K562 (cell line): ENCODE data around the gene PPP3CB. TPM values are rescaled to one million over a fixed set of nuclear protein-coding genes. Genes with fewer than 3 reads are reported as not detected.

ENCODE experiments used
- BRD9 ChIP-seq: fragments of 450-650 bp; IDR thresholded peaks from 2 replicates; pipeline ENCODE4 v1.6.1; 2018; ENCODE audit warnings: low read depth; ENCODE audit not compliant: partially characterized antibody
- CBX3 ChIP-seq, 2 experiments: IDR thresholded peaks; 1 replicate in 1 of 2; 2 replicates in 1 of 2; pipeline ENCODE4 v1.6.1; 2012; ENCODE audit warnings: inconsistent platforms in 2 of 2, low read length in 2 of 2, borderline replicate concordance in 1 of 2, control low read depth in 1 of 2
- CREM ChIP-seq: IDR thresholded peaks from 2 replicates; pipeline ENCODE4 v1.6.1; 2014; ENCODE audit warnings: antibody characterized with exemption, low read depth
- DNMT1 ChIP-seq: fragments of 450-650 bp; IDR thresholded peaks from 2 replicates; pipeline ENCODE4 v1.6.1; 2016; ENCODE audit warnings: antibody characterized with exemption, mild to moderate bottlenecking
- ERF ChIP-seq: fragments of 450-650 bp; formaldehyde crosslinking; IDR thresholded peaks from 2 replicates; pipeline ENCODE4 v1.4.0; 2020; ENCODE audit warnings: mild to moderate bottlenecking, mixed read lengths
- KLF6 ChIP-seq: fragments of 250-450 bp; sonication (Bioruptor Pico); IDR thresholded peaks from 2 replicates; pipeline ENCODE4 v1.4.0; 2020; ENCODE audit warnings: mild to moderate bottlenecking, moderate library complexity, borderline replicate concordance
- MTF1 ChIP-seq: fragments of 250-450 bp; sonication (Bioruptor Pico); IDR thresholded peaks from 2 replicates; pipeline ENCODE4 v1.9.0; 2021; ENCODE audit warnings: moderate library complexity, mild to moderate bottlenecking, inconsistent platforms, borderline replicate concordance
- NCOR1 ChIP-seq: fragments of 450-650 bp; IDR thresholded peaks from 2 replicates; pipeline ENCODE4 v1.6.1; 2016; ENCODE audit warnings: mild to moderate bottlenecking, moderate library complexity
- PML ChIP-seq: IDR thresholded peaks from 2 replicates; pipeline ENCODE4 v1.6.1; 2012; ENCODE audit warnings: low read length, inconsistent platforms
- RBM22 ChIP-seq: fragments of 200-400 bp; formaldehyde crosslinking; IDR thresholded peaks from 2 replicates; pipeline ENCODE4 v1.6.1; 2018; ENCODE audit warnings: low read length, low read depth; ENCODE audit not compliant: poor library complexity, severe bottlenecking
- XRCC5 ChIP-seq: fragments of 200-400 bp; formaldehyde crosslinking; IDR thresholded peaks from 2 replicates; pipeline ENCODE4 v1.6.1; 2017; ENCODE audit warnings: low read depth, mild to moderate bottlenecking, low read length
- ZNF354B ChIP-seq: fragments of 250-450 bp; sonication (Bioruptor Pico); IDR thresholded peaks from 2 replicates; pipeline ENCODE4 v1.4.0; 2020
- ZNF76 ChIP-seq: fragments of 250-450 bp; sonication (Bioruptor Pico); IDR thresholded peaks from 2 replicates; pipeline ENCODE4 v1.4.0; 2020; ENCODE audit warnings: mild to moderate bottlenecking, moderate library complexity, borderline replicate concordance
- polyA plus RNA-seq, 8 experiments: library from polyadenylated mRNA; depleted of rRNA in 4 of 8; stranded (reverse) in 5 of 8; unstranded in 3 of 8; fragments of >200 nt; fragmentation: Nextera tagmentation in 2 of 8; fragmentation: Illumina TruSeq in 1 of 8; extraction: Ambion mirVana in 2 of 8; extraction: Trizol in 1 of 8; gene quantifications; 2 replicates each; pipeline versions ENCODE4 v1.2.1 to v1.2.3, GENCODE V29; 2011 to 2014; ENCODE audit warnings: inconsistent platforms in 1 of 8, missing spikeins in 1 of 8
- total RNA-seq, 7 experiments: library from RNA; depleted of rRNA in 6 of 7; stranded (reverse); fragments of >200 nt in 6 of 7; fragmentation: Illumina TruSeq in 2 of 7; extraction: Trizol in 2 of 7; gene quantifications; 2 replicates each; pipeline versions ENCODE4 v1.2.1 to v1.2.3, GENCODE V29; 2011 to 2021; ENCODE audit warnings: low replicate concordance in 1 of 7
- TF ChIP-seq, protein P1 (sequence below): fragments of 250-450 bp; sonication (Bioruptor Pico); IDR thresholded peaks from 2 replicates; pipeline ENCODE4 v1.8.0; 2021; ENCODE audit warnings: mild to moderate bottlenecking, moderate library complexity
- TF ChIP-seq, protein P2 (sequence below): fragments of 450-650 bp; IDR thresholded peaks from 2 replicates; pipeline ENCODE4 v1.6.1; 2018; ENCODE audit warnings: mild to moderate bottlenecking, low read depth; ENCODE audit not compliant: partially characterized antibody
- TF ChIP-seq, protein P3 (sequence below): fragments of 450-650 bp; IDR thresholded peaks from 2 replicates; pipeline ENCODE4 v1.6.1; 2017; ENCODE audit warnings: mild to moderate bottlenecking, moderate library complexity
- TF ChIP-seq, protein P4 (sequence below): fragments of 200-400 bp; formaldehyde crosslinking; IDR thresholded peaks from 2 replicates; pipeline ENCODE4 v1.6.1; 2017; ENCODE audit warnings: mild to moderate bottlenecking, low read depth, low read length, moderate library complexity
- TF ChIP-seq, protein P5 (sequence below): fragments of 250-450 bp; sonication (Bioruptor Pico); IDR thresholded peaks from 2 replicates; pipeline ENCODE4 v1.4.0; 2020; ENCODE audit warnings: borderline replicate concordance

PPP3CB gene
- total and polyA plus RNA-seq, 9 of the 15 experiments (the other 6 are each of a cell fraction or from before 2014, with no cell fraction given) = 9.6 to 27.6 (median 17.8) TPM

DNA sequence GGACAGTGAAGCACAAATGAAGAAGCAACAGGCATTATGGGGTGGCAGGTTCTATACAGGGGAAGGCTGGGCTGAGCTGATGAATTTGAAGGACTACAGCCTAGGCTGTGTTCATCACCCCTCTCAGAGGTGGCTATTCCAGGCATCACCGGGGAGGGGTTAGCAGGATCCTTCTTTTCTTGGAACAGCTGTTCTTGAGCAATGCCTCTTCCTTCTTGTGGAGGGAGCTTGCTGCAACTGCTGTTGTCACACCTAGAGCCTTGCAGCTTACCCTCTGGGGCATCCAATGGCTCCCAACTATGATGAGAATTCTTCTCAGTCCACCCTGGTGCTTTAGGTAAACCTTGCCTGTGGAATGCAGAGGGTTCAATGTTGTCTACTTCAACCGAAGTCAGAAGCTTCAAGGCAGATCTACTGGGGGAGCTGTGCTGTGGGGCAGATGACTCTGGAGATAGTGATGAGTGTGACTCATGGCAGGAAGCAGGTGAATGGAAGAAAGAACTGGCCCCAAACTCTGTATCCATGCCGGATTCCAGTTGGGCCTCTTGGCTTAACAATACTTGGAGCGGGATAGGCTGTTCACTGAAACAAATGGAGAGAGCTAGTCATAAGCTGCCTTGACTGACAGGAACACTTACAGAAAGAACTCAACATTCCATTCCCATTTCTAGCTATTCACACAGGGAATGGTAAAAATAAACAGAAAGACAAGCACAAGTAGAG, 21.5 kb upstream of the PPP3CB start (continued):
- TF ChIP-seq CBX3 (IDR thresholded peaks at IDR 0.05; ENCODE audit: borderline replicate concordance in 1 of 2, low read length in 2 of 2) = peak in 1 of 2 experiments; percentile 57; a peak in 1 of 3 replicates
- 0 out of 2 replicates have a peak, but pooled peaks have one; percentile 19 for TF ChIP-seq XRCC5
- TF ChIP-seq KLF6 (CRISPR knock-in tag) = 0 out of 2 replicates have a peak, but pooled peaks have one; percentile 54
- TF ChIP-seq, protein P1, sequence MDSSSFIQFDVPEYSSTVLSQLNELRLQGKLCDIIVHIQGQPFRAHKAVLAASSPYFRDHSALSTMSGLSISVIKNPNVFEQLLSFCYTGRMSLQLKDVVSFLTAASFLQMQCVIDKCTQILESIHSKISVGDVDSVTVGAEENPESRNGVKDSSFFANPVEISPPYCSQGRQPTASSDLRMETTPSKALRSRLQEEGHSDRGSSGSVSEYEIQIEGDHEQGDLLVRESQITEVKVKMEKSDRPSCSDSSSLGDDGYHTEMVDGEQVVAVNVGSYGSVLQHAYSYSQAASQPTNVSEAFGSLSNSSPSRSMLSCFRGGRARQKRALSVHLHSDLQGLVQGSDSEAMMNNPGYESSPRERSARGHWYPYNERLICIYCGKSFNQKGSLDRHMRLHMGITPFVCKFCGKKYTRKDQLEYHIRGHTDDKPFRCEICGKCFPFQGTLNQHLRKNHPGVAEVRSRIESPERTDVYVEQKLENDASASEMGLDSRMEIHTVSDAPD = no peak
- no peak for TF ChIP-seq BRD9
- TF ChIP-seq CREM = no peak
- no peak for TF ChIP-seq MTF1
- TF ChIP-seq, protein P2, sequence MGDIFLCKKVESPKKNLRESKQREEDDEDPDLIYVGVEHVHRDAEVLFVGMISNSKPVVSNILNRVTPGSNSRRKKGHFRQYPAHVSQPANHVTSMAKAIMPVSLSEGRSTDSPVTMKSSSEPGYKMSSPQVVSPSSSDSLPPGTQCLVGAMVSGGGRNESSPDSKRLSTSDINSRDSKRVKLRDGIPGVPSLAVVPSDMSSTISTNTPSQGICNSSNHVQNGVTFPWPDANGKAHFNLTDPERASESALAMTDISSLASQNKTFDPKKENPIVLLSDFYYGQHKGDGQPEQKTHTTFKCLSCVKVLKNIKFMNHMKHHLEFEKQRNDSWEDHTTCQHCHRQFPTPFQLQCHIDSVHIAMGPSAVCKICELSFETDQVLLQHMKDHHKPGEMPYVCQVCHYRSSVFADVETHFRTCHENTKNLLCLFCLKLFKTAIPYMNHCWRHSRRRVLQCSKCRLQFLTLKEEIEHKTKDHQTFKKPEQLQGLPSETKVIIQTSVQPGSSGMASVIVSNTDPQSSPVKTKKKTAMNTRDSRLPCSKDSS = no peak
- TF ChIP-seq PML = no peak
- TF ChIP-seq, protein P3, sequence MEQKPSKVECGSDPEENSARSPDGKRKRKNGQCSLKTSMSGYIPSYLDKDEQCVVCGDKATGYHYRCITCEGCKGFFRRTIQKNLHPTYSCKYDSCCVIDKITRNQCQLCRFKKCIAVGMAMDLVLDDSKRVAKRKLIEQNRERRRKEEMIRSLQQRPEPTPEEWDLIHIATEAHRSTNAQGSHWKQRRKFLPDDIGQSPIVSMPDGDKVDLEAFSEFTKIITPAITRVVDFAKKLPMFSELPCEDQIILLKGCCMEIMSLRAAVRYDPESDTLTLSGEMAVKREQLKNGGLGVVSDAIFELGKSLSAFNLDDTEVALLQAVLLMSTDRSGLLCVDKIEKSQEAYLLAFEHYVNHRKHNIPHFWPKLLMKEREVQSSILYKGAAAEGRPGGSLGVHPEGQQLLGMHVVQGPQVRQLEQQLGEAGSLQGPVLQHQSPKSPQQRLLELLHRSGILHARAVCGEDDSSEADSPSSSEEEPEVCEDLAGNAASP = no peak
- TF ChIP-seq DNMT1 = no peak
- TF ChIP-seq ZNF76 (CRISPR knock-in tag) = no peak
- no peak for TF ChIP-seq NCOR1
- no peak for TF ChIP-seq ERF (CRISPR knock-in tag)
- TF ChIP-seq ZNF354B = 0 out of 2 replicates have a peak, but pooled peaks have one; percentile 38
- no peak for TF ChIP-seq RBM22
- TF ChIP-seq, protein P4, sequence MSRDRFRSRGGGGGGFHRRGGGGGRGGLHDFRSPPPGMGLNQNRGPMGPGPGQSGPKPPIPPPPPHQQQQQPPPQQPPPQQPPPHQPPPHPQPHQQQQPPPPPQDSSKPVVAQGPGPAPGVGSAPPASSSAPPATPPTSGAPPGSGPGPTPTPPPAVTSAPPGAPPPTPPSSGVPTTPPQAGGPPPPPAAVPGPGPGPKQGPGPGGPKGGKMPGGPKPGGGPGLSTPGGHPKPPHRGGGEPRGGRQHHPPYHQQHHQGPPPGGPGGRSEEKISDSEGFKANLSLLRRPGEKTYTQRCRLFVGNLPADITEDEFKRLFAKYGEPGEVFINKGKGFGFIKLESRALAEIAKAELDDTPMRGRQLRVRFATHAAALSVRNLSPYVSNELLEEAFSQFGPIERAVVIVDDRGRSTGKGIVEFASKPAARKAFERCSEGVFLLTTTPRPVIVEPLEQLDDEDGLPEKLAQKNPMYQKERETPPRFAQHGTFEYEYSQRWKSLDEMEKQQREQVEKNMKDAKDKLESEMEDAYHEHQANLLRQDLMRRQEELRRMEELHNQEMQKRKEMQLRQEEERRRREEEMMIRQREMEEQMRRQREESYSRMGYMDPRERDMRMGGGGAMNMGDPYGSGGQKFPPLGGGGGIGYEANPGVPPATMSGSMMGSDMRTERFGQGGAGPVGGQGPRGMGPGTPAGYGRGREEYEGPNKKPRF = no peak
- TF ChIP-seq, protein P5, sequence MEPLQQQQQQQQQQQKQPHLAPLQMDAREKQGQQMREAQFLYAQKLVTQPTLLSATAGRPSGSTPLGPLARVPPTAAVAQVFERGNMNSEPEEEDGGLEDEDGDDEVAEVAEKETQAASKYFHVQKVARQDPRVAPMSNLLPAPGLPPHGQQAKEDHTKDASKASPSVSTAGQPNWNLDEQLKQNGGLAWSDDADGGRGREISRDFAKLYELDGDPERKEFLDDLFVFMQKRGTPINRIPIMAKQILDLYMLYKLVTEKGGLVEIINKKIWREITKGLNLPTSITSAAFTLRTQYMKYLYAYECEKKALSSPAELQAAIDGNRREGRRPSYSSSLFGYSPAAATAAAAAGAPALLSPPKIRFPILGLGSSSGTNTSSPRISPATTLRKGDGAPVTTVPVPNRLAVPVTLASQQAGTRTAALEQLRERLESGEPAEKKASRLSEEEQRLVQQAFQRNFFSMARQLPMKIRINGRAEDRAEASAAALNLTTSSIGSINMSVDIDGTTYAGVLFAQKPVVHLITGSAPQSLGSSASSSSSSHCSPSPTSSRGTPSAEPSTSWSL (CRISPR knock-in tag) = 0 out of 2 replicates have a peak, but pooled peaks have one; percentile 69
